ENCODE data around the gene SPDYE5.

SPDYE5 gene

DNA sequence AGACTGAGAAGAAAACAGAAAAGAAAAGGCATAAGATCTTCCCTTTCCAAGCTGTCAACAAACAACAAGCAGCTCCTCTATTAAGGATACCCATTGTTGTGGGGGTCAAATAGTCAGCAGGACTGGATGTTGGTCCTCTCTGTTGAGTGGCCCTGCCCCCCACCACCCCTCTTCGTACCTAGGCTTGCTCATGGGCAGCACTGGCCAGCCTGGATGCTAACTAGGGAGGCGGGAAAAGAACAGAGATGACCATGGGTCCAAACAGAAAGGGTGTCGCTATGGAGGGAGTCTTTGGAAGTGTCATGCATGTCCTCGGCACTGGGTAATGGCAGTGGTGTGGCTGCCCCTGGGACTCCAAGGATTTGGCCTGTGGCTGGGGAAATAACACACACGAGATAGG, 45.6 kb downstream of the SPDYE5 start:
- no peak for DNase-seq (ENCODE audit: low spot score)

- no peak for DNase-seq (ENCODE audit: low spot score)
These were observed 54.3 kb downstream of the SPDYE5 start for GRCh38 chr7:75546237-75547015.
